GM18870 (cell line): ENCODE data around the gene PNRC2.

Experiments
- ATAC-seq: cut with Tn5 transposase; IDR thresholded peaks from one replicate; pipeline ENCODE4 v1.9.1; 2021; ENCODE audit warnings: moderate library complexity; ENCODE audit not compliant: unreplicated experiment

PNRC2 gene, protein sequence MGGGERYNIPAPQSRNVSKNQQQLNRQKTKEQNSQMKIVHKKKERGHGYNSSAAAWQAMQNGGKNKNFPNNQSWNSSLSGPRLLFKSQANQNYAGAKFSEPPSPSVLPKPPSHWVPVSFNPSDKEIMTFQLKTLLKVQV

DNA sequence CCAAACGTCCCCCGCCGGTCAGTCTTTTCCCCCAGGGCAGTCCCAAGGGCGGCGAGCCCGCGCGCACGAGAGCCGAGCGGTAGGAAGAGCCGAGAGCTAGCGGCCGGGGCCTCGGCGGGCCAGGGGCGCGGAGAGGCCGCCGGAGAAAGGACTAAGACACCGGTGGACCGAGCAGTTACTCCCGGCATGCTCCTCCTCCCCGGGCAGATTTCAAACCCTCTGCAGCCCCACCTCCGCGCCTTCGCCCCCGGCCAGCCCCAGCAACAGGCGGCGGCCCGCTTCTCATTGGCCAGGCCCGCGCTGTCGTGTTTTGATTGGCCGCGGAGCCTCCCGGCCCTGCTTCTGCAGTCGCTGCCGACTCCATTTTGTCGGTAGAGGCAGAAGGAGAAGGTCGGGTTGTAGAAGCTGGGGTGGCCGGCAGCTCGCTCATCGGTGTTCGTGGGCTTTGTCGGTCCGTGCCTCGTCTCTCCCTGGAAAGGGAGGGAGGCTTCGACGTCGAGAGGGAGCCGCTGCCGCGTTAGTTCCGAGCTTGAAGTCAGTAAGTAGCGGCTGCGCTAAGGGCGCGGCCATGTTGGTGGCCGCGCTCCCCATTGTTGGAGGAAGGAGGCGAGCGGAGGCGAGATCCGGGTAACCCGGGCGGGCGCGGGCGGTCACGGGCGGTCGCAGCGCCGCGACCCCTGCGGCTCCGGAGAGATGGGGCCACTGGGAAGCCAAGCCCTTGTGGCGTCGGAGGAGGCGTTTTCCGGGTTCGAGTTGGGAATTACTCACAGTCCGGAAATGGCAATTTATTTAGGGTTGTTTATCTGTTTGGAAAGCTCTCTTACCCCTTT is at the start of gene PNRC2:
PNRC2 (plus strand) TSS at position 368 of the 830 bp plus-strand sequence. CDS start 1,630 bp downstream, outside the sequence.
- peak; percentile 37 for ATAC-seq

DNA sequence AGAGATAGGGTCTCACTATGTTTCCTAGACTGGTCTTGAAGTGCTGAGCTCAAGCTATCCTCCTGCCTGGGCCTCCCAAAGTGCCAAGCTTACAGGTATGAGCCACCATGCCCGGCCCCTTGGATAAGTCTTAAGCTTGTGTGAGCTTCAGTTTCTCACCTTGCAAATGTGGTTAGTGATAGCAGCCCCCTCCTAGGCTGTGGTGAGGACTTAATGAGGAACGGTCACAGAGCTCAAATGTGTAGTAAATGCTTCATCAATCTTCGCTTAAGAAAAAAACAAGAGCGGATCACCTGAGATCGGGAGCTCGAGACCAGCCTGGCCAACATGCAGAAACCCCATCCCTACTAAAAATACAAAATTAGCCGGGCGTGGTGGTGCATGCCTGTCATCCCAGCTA is 49.5 kb upstream of the PNRC2 start:
- ATAC-seq = no peak

DNA sequence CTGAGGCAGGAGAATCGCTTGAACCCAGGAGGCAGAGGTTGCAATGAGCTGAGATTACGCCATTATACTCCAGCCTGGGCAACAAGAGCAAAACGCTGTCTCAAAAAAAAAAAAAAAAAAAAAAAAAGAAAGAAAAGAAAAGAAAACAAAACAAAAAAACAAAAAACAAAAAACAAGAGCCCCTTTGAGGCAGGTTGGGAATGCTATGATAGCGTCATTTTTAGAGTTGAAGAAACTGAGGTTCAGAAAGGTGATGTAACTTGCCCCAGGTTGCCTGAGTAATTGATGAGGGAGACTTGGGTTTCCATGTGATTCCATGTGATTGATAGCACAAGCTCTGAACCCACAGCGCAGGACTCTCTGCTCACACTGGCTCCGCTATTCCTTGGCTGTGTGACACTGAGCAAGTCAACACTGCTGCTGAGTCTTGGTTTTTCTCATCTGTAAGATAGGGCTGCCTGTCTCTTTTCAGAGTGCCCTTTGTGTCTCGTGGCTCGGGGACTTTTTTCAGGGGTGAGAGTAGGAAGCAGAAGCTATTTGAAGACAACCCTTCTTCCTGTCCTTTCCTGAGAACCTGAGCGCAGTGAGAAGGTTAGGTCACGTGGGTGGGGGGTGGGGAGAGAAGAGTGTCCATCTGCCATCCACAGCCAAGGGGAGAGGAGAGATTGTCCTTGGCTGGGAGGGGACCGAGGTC is 48.9 kb upstream of the PNRC2 start:
- no peak for ATAC-seq

DNA sequence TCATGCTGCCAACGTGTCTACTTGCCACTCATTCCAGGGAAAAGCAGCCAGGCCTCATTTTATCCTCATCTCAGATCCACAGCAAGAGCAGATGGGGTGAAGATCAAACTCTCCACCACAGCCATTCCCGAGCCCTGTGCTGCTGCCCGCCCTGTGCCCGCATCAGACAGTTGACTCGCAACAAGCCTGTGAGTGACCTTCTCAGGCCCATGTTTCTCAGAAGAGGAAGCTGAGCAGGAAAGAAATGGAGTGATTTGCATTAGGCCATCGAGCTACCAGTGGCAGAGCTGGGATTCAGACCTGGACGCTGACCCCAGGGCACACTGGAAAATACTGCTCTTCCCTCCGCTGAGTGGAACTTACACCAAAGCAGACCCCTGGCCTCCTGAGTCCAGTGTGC is 47.7 kb upstream of the PNRC2 start:
- ATAC-seq = no peak

DNA sequence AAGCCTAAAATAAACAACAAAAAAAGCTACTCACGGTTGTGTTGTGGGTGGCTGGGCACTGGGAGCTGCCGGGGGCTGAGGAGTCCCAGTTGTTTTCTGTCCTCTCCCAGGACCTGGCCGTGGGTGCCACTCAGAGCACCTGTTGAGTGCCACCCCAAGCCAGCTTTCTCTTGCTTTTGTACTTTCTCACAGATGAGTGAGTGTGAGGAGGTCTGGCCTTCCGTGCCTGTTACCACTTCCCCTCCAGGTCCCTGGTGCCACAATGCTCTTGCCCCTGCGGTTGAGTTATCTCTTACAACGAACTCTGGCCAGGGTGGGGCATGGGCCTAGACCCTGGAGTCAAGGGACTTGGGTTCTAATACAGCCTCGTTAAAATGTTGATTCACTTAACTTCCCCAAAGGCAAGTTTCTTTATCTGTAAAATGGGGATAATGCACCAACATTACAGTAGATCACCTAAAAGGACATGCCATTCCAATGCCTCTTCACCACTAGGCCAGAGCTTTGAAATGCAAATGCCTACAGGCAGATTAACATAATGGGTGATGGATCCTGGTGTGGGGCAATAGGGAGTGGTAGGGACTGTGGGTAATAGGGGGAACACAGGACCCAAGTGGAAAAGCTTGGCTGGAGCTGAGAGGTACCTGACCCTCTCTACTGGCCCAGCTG is 46.3 kb upstream of the PNRC2 start, which contains the start of gene CNR2:
CNR2 (minus strand) TSS at position 151 of the 669 bp plus-strand sequence. CDS start 37,745 bp downstream, outside the sequence.
- ATAC-seq = no peak

DNA sequence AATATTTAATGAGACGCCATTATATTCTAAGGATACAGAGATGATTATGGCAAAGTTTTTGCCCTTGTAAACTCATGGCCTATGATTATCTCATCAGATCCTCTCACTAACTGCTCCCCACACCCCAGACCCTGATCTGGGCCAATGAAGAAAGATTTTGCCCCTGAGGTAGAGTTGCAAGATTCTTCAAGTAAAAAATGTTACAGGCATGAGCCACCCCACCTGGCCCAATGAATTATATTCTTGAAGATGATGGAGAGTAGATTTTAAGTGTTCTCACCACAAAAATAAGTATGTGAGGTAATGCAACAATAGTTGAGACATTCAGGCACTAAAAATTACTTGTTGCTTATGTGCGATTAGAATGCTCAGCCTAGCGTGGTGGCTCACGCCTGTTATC is 44.7 kb upstream of the PNRC2 start:
- no peak for ATAC-seq

DNA sequence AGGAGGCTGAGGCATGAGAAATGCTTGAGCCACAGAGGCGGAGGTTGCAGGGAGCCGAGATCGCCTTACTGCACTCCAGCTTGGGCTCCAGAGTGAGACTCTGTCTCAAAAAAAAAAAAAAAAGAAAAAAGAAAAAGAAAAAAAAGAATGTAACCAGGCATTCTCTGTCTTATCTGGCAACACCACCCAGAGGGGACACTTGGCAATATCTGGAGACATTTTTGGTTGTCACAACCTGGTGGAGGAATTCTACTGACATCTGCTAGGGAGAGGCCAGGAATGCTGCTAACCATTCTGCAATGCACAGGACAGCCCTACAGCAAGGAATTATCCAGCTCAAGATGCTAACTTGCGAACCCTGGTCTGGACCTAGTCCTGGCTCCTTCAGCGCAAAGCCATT is 44.2 kb upstream of the PNRC2 start:
- no peak for ATAC-seq

DNA sequence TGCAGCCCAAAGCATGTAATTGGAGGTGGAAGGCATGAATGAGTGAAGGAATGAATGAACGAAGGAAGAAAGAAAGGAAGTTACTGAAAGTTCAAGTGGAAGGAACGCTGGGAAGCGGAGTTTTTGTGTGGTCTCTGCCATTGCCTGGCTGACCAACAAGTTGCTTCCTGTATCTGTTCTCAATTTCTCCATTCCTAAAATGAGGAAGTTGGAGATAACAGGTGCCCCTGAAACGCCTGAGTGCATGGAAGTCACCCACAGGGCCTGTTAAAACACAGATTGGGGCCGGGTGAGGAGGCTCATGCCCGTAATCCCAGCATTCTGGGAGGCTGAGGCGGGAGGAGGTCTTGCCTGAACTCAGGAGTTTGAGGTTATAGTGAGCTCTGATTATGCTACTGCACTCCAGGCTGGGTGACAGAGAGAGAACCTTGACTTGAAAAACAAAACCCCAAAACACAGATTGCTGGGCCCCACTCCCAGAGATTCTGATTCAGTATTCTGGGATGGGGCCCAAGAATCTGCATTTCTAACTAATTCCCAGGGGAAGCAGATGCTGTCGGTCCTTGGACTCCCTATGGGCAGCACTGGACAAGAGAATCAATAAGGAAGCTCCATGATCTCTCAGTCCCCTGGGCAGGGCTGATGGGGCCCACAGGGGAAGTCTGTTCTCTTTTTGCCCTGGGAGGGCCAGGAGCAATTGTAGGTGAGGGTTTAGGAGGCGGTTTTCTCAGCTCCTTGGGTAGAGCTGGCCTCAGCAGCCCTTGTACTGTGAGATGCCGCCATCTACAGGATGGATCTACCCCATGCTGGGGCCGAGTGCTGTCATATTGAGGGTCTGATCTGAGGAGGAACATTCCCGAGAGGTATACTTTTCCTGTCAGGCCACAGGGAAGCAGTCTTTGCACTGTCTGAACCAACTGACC is 43.2 kb upstream of the PNRC2 start:
- no peak for ATAC-seq

DNA sequence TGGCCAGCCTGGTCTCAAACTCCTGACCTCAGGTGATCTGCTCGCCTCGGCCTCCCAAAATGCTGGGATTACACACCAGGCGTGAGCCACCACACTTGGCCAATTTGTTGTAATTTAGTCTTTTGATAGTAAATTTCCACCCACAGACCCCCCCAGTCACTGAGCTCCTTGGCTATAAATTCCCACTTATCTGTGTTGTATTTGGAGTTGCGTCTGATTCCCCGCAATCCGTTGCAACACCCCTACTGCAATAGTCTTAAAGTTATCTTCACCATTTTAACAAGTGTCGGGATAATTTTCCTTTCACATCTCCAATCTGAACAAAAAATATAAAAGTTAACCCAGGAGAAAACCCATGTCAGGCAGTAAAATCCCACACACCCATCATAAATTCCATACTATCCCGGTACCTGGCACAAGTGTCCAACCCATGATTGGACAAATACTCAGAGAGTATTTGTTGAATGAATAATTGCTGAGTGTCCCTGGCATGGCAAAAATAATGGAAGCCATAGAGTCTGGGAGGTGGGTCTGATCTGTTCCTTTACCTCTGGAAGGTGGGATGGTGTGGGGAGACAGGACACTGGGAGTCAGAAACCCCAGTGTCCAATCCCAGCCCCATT is 37.2 kb upstream of the PNRC2 start:
- no peak for ATAC-seq

DNA sequence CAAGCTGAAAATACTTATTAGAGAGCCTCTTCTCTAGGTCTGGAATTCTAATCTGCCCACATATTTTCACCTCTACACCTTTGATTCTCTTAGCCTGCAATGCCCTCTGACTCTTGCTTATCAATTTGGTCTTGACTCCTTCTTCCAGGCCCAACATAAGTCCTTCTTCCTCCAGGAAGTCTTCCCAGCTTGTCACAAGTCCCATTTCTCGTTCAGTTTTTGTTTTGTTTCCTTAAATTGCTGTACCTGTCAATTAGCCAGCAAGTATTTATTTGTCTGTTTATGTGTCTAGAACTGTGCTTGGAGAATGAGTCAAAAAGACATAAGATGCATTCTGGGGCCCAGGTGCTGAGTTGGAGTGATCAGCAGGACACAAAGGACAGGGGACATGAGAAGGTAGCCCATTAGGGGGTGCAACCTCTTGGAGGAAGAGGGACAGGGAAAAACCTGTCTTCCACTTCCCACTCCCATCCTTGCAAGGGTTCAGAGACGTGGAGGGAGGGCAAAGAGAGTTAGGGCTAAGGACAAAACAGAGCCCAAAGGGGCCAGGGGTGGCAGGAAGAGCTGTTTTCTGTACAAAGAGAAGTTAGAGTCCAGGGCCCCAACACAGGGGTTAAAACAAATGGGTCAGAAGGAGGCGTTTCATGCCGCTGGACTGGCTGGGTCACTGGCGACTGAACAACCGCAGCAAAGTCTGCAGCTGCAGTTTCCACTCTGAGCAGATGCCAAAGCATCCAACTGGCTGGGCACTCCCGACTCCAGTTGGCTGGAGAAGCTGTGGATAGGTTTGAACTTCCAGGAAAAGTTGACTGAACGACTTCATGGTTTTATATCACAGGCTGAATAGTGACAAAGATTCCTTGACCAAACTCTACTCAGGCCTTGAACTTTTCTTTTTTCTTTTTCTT is 35.8 kb upstream of the PNRC2 start:
- ATAC-seq = no peak

DNA sequence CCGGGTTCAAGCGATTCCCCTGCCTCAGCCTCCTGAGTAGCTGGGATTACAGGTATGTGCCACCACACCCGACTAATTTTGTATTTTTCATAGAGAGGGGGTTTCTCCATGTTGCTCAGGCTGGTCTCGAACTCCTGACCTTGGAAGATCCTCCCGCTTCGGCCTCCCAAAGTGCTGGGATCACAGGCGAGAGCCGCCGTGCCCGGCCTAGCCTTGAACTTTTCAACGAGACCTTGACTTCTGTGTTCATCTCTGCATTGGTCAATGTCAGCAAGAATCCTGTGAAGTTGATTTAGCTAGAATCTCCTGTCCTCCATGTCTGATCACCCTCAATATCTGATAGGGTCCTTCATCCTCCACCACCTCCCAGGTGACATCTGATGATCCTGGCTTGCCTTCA is 35.0 kb upstream of the PNRC2 start:
- ATAC-seq = no peak

DNA sequence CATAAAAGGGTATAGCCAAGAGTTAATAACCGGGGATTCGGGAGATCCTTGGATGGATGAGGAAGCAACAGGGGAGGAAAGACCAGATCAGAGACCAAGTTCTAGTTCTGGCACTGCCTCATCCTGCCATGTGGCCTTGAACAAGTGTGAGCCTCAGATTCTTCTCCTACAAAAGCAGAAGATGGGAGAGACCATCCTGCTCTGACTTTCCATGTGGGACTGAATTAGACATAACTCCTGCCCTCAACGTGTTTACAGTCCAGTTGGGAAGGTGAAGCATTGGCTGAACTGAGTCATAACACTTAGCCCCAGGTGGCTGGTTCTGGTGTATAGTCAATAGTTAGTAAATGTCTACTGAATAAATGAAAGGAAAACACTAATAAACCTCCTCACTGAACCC is 34.3 kb upstream of the PNRC2 start:
- no peak for ATAC-seq

DNA sequence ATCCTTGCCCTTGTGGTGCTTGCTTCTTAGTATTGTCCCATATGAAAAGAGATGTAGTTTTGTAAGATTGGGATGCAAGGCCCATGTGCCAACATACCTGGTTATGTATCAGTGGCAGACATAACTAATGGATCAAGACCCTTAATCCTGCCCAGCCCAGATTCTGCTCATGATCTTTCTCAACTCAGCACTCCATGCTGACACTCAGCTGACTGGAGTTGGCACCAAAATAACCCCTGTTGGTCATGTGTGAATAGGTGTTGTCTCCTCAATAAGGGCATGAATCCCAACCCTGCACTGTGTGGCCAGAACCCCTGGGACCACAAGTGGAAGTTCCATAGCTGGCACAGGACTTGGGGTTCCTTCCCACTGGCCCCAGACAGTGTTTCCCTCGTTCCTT is 32.5 kb upstream of the PNRC2 start:
- no peak for ATAC-seq

DNA sequence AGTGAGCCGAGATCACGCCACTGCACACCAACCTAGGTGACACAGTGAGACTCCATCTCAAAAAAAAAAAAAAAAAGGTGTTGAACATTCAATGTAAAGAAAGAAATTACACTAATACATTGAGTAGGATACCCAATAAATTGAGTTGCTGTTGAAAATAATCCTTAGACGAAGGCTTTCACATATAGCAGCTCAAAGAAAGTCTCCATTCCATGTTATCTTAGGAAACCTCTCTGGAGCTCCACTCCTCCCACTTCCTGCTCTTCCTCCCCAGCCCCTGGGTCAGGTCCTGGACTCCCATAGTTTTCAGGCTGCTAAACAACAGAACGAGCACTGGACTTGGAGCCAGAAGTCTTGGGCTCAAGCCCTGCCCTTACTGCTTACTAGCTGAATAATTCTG is 30.8 kb upstream of the PNRC2 start:
- ATAC-seq = no peak

DNA sequence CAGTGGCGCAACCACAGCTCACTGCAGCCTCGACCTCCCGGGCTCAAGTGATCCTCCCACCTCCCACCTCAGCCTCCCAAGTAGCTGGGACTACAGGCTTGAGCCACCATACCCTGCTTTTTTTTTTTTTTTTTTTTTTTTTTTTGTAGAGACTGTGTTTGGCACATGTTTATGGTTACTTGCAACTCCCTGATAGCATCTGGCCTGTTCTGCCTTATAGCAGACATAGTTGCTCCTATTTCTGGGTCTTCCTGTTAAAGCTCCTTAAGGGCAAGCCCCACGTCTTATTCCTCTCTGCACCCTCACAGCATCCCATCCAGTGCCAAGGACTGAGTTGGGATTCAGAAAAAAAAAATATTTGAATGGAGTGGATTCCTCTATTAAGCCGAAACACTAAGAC is 29.4 kb upstream of the PNRC2 start:
- no peak for ATAC-seq

DNA sequence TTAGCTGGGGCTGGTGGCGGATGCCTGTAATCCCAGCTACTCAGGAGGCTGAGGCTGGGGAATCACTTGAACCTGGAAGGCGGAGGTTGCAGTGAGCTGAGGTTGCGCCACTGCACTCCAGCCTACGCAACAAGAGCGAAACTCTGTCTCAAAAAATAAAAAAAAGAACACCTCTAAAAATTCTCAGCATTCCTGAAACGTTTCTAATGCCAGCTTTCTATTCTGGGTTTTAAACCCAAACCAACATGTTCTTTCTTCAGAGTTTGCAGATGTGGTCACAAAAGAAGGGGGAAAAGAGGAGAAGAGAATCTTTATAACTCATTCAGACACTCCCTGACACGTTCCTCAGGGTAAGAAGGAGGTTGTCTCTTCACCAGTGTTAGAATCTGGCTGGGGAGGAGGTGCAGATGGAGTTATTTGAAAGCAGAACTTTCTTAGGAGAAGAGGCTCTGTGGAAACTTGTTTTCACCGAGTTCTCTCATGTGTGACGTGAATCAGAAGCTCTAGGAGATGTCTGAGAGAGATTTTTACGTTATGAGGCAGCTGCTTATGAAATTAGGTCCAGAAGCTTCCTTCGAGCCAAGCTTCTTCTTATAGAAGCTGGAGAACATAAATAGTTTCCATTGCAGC is 28.7 kb upstream of the PNRC2 start:
- ATAC-seq = no peak

DNA sequence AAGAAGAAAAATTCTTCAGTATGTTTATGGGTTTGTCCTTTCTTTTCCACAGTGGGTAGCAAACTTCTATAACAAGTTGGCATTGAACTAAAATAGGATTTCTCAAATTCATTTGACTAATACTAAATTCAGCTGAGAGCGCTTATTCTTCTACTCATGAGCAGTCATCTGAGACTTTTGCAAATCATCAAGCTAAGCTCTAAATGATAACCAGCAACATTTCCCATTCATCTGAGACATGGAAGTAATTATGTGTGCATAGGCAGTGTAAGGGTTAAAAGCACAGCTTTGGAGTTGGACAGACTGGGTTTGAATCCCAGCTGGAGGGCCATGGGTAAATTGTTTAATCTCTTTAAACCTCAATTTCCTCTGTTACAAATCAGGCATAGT is 28.1 kb upstream of the PNRC2 start:
- ATAC-seq = no peak

DNA sequence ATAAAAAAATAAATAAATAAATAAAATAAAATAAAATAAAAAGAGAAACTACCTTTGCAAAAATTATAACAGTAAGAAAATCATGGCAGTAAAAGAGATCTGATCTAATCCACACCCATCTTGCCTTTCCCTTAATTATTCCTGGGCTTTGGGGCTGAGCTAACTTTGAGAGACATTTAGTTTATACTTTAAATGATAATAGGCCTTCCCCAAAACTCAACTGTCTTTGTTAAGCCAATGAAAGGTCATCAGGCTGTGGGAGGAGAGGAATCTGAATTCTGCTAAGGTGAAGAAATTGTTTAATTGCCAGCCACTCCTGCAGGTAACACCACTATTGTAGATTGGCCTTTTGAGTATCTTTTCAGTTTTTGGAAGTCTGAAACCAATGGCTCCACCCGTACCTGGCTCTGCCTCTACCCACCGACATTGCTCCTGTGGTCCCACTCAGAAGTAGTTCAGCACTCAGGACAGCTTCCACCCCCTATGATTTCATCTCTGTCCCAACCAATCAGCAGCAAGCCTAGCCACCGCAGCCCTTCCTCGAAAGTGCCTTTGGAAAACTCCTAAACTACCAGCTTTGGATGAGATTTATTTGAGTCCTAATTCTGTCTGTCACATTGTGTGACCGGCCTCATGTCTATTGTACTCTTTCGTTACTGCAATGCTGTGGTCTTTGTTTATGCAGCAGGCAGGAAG is 23.0 kb upstream of the PNRC2 start:
- no peak for ATAC-seq
